Fibroblast of skin of left quadriceps (primary cell): Measurements from ENCODE around the gene GRID1.

Experiments used
- DNase-seq, 2 experiments: peaks; one replicate each; pipeline ENCODE4 v3.0.0-alpha.2; 2013; ENCODE audit warnings: low read depth in 2 of 2

GRID1 gene

GRCh38 chr10:86213148-86213547 lies 153.4 kb downstream of the GRID1 start:
- DNase-seq, result no peak

GRCh38 chr10:86212391-86212700 lies 154.2 kb downstream of the GRID1 start:
- DNase-seq, result no peak

- no peak for DNase-seq
These were observed 154.8 kb downstream of the GRID1 start for GRCh38 chr10:86211691-86212390.

GRCh38 chr10:86210416-86210815 lies 156.2 kb downstream of the GRID1 start:
- no peak for DNase-seq

- DNase-seq, result no peak
These were observed 156.9 kb downstream of the GRID1 start for GRCh38 chr10:86209726-86210125.

GRCh38 chr10:86207226-86207625 lies 159.4 kb downstream of the GRID1 start:
- DNase-seq, result no peak

- DNase-seq, result no peak
These were observed 160.4 kb downstream of the GRID1 start for GRCh38 chr10:86206240-86206579.

GRCh38 chr10:86205306-86206239 lies 161.0 kb downstream of the GRID1 start:
- no peak for DNase-seq

GRCh38 chr10:86204421-86205305 lies 161.9 kb downstream of the GRID1 start:
- DNase-seq, result no peak

GRCh38 chr10:86203162-86203905 lies 163.3 kb downstream of the GRID1 start:
- DNase-seq, result no peak

- no peak for DNase-seq
These were observed 164.3 kb downstream of the GRID1 start for GRCh38 chr10:86202226-86202735.

- DNase-seq, result no peak
These were observed 165.7 kb downstream of the GRID1 start for GRCh38 chr10:86200867-86201266.

GRCh38 chr10:86200269-86200668 lies 166.3 kb downstream of the GRID1 start:
- no peak for DNase-seq

- DNase-seq, result no peak
These were observed 167.6 kb downstream of the GRID1 start for GRCh38 chr10:86199041-86199440.

GRCh38 chr10:86198271-86198670 lies 168.3 kb downstream of the GRID1 start:
- no peak for DNase-seq

- DNase-seq, result no peak
These were observed 169.3 kb downstream of the GRID1 start for GRCh38 chr10:86197166-86197790.

GRCh38 chr10:86195521-86196157 lies 171.0 kb downstream of the GRID1 start:
- no peak for DNase-seq

- DNase-seq, result no peak
These were observed 171.9 kb downstream of the GRID1 start for GRCh38 chr10:86194684-86195083.

GRCh38 chr10:86193841-86194240 lies 172.8 kb downstream of the GRID1 start:
- no peak for DNase-seq

GRCh38 chr10:86192691-86193090 lies 173.9 kb downstream of the GRID1 start:
- DNase-seq, result no peak
